Epithelial cell of esophagus (primary cell): ENCODE measurements around the gene CFAP119.

ENCODE experiments used
- DNase-seq: peaks from one replicate; pipeline ENCODE4 v3.0.0; 2010; ENCODE audit warnings: low read depth
- H3K4me3 ChIP-seq: 2 replicates; pipeline ENCODE4 v1.5.1; 2011; ENCODE audit warnings: mild to moderate bottlenecking, low read length, control low read depth
- CTCF ChIP-seq: IDR thresholded peaks from 2 replicates; pipeline ENCODE4 v1.5.1; 2011; ENCODE audit warnings: low read depth, mild to moderate bottlenecking, low read length, control low read depth, inconsistent platforms; ENCODE audit not compliant: insufficient read depth; ENCODE audit errors: missing control alignments

CFAP119 gene

GRCh38 chr16:30760001-30760559, 1.8 kb downstream of the CFAP119 start:
- no peak overlapping the region for H3K4me3 ChIP-seq
- no peak for TF ChIP-seq CTCF
- DNase-seq, result no peak

GRCh38 chr16:30758988-30759491, 2.8 kb downstream of the CFAP119 start:
- H3K4me3 ChIP-seq, result no peak overlapping the region
- no peak for DNase-seq
- TF ChIP-seq CTCF, result no peak

GRCh38 chr16:30757316-30757715, 4.5 kb downstream of the CFAP119 start:
- no peak for TF ChIP-seq CTCF
- no peak for DNase-seq
- H3K4me3 ChIP-seq, result no peak overlapping the region

GRCh38 chr16:30756781-30757100, 5.1 kb downstream of the CFAP119 start:
- DNase-seq, result no peak
- no peak for TF ChIP-seq CTCF
- no peak overlapping the region for H3K4me3 ChIP-seq

- no peak overlapping the region for H3K4me3 ChIP-seq
- no peak for TF ChIP-seq CTCF
- no peak for DNase-seq
Measured at GRCh38 chr16:30755955-30756780, 5.7 kb downstream of the CFAP119 start.

GRCh38 chr16:30753596-30753995, 8.3 kb downstream of the CFAP119 start:
- no peak for DNase-seq
- no peak overlapping the region for H3K4me3 ChIP-seq
- no peak for TF ChIP-seq CTCF

GRCh38 chr16:30750876-30751465, 10.9 kb downstream of the CFAP119 start:
- no peak overlapping the region for H3K4me3 ChIP-seq
- no peak for DNase-seq
- no peak for TF ChIP-seq CTCF
